Measurements from ENCODE around the gene EXOSC2.

GRCh38 chr9:130659699-130660248 lies 33.8 kb upstream of the EXOSC2 start:
- TF ChIP-seq EZH2phosphoT487 (IDR thresholded peaks at IDR 0.05; ENCODE audit: borderline replicate concordance, low read depth, low read length) (no peak), CTCF (conservative IDR thresholded peaks at IDR 0.05; ENCODE audit: low read length) (no peak)

All from OCI-LY7 (cell line).